H1 (cell line): Measurements from ENCODE around the gene VAV2. TPM values are rescaled to one million over a fixed set of nuclear protein-coding genes. Genes with fewer than 3 reads are reported as not detected.

Source experiments
- NANOG ChIP-seq: IDR thresholded peaks from 2 replicates; pipeline ENCODE4 v1.6.1; 2011; ENCODE audit warnings: low read length, low read depth, mild to moderate bottlenecking, inconsistent platforms; ENCODE audit not compliant: insufficient read depth, poor library complexity, severe bottlenecking
- RAD21 ChIP-seq, 2 experiments: IDR thresholded peaks in 1 of 2; conservative IDR thresholded peaks in 1 of 2; 2 replicates each; pipeline ENCODE4 v1.6.1; 2011; ENCODE audit warnings: low read depth in 2 of 2, low read length in 2 of 2, improper control_type of control experiment in 1 of 2, inconsistent platforms in 1 of 2, mild to moderate bottlenecking in 1 of 2, moderate library complexity in 1 of 2
- SIX5 ChIP-seq: IDR thresholded peaks from 2 replicates; pipeline ENCODE4 v1.6.1; 2011; ENCODE audit warnings: mild to moderate bottlenecking, low read depth, low read length
- USF2 ChIP-seq: IDR thresholded peaks from 2 replicates; pipeline ENCODE4 v1.6.1; 2011; ENCODE audit warnings: low read length, improper control_type of control experiment
- YY1 ChIP-seq: IDR thresholded peaks from 2 replicates; pipeline ENCODE4 v1.6.1; 2011; ENCODE audit warnings: low read depth, mild to moderate bottlenecking, low read length
- ZNF274 ChIP-seq: IDR thresholded peaks from 2 replicates; pipeline ENCODE4 v1.7.0; 2012; ENCODE audit warnings: low read length, borderline replicate concordance; ENCODE audit errors: extremely low read depth
- polyA plus RNA-seq, 7 experiments: library from polyadenylated mRNA; depleted of rRNA in 3 of 7; stranded (reverse) in 5 of 7; unstranded in 2 of 7; fragments of >200 nt in 5 of 7; fragments of 200-250 nt in 2 of 7; gene quantifications; 1 replicate in 5 of 7; 2 replicates in 1 of 7; 4 replicates in 1 of 7; pipeline versions ENCODE4 v1.2.1 to v1.2.3, GENCODE V29; 2011 to 2013; ENCODE audit warnings: missing spikeins in 2 of 7, mixed read lengths in 2 of 7
- total RNA-seq: library from RNA; stranded (reverse); fragmentation: NEBNext Ultra II Directional; extraction: Animal tissue kit (Norgen Biotek cat#: 25700); gene quantifications from 2 replicates; pipeline ENCODE4 v1.2.1, GENCODE V29; 2021
- TF ChIP-seq, protein P1 (sequence below): fragments of 300-600 bp; sonication (generic); IDR thresholded peaks from 2 replicates; pipeline ENCODE4 v1.7.1; 2012; ENCODE audit warnings: low read length, moderate library complexity, mild to moderate bottlenecking, inconsistent platforms; ENCODE audit not compliant: insufficient replicate concordance

The VAV2 gene
- total and polyA plus RNA-seq, 2 of the 8 experiments (the other 6 are each of a cell fraction or from before 2014, with no cell fraction given): 13.6 to 37.6 TPM

GRCh38 chr9:133725886-133726285, 266.2 kb downstream of the VAV2 start (continued):
- TF ChIP-seq, protein P1, sequence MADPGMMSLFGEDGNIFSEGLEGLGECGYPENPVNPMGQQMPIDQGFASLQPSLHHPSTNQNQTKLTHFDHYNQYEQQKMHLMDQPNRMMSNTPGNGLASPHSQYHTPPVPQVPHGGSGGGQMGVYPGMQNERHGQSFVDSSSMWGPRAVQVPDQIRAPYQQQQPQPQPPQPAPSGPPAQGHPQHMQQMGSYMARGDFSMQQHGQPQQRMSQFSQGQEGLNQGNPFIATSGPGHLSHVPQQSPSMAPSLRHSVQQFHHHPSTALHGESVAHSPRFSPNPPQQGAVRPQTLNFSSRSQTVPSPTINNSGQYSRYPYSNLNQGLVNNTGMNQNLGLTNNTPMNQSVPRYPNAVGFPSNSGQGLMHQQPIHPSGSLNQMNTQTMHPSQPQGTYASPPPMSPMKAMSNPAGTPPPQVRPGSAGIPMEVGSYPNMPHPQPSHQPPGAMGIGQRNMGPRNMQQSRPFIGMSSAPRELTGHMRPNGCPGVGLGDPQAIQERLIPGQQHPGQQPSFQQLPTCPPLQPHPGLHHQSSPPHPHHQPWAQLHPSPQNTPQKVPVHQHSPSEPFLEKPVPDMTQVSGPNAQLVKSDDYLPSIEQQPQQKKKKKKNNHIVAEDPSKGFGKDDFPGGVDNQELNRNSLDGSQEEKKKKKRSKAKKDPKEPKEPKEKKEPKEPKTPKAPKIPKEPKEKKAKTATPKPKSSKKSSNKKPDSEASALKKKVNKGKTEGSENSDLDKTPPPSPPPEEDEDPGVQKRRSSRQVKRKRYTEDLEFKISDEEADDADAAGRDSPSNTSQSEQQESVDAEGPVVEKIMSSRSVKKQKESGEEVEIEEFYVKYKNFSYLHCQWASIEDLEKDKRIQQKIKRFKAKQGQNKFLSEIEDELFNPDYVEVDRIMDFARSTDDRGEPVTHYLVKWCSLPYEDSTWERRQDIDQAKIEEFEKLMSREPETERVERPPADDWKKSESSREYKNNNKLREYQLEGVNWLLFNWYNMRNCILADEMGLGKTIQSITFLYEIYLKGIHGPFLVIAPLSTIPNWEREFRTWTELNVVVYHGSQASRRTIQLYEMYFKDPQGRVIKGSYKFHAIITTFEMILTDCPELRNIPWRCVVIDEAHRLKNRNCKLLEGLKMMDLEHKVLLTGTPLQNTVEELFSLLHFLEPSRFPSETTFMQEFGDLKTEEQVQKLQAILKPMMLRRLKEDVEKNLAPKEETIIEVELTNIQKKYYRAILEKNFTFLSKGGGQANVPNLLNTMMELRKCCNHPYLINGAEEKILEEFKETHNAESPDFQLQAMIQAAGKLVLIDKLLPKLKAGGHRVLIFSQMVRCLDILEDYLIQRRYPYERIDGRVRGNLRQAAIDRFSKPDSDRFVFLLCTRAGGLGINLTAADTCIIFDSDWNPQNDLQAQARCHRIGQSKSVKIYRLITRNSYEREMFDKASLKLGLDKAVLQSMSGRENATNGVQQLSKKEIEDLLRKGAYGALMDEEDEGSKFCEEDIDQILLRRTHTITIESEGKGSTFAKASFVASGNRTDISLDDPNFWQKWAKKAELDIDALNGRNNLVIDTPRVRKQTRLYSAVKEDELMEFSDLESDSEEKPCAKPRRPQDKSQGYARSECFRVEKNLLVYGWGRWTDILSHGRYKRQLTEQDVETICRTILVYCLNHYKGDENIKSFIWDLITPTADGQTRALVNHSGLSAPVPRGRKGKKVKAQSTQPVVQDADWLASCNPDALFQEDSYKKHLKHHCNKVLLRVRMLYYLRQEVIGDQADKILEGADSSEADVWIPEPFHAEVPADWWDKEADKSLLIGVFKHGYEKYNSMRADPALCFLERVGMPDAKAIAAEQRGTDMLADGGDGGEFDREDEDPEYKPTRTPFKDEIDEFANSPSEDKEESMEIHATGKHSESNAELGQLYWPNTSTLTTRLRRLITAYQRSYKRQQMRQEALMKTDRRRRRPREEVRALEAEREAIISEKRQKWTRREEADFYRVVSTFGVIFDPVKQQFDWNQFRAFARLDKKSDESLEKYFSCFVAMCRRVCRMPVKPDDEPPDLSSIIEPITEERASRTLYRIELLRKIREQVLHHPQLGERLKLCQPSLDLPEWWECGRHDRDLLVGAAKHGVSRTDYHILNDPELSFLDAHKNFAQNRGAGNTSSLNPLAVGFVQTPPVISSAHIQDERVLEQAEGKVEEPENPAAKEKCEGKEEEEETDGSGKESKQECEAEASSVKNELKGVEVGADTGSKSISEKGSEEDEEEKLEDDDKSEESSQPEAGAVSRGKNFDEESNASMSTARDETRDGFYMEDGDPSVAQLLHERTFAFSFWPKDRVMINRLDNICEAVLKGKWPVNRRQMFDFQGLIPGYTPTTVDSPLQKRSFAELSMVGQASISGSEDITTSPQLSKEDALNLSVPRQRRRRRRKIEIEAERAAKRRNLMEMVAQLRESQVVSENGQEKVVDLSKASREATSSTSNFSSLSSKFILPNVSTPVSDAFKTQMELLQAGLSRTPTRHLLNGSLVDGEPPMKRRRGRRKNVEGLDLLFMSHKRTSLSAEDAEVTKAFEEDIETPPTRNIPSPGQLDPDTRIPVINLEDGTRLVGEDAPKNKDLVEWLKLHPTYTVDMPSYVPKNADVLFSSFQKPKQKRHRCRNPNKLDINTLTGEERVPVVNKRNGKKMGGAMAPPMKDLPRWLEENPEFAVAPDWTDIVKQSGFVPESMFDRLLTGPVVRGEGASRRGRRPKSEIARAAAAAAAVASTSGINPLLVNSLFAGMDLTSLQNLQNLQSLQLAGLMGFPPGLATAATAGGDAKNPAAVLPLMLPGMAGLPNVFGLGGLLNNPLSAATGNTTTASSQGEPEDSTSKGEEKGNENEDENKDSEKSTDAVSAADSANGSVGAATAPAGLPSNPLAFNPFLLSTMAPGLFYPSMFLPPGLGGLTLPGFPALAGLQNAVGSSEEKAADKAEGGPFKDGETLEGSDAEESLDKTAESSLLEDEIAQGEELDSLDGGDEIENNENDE: no peak
- TF ChIP-seq SIX5 (no peak), YY1 (no peak), RAD21 (IDR thresholded peaks at IDR 0.05 in 1 of 2, conservative IDR thresholded peaks at IDR 0.05 in 1 of 2; ENCODE audit: low read depth in 2 of 2, low read length in 2 of 2) (no peak), ZNF274 (no peak), NANOG (no peak), USF2 (no peak)
- TF ChIP-seq, all 59 proteins: peak for 0
